ENCODE data around the gene ADGRB3.

ADGRB3 gene

GRCh38 chr6:68634726-68635411 lies at the start of gene ADGRB3:
Gene ADGRB3, plus strand, starts transcription at chr6:68635282. Its CDS starts 3,394 bp downstream, at chr6:68638676.
- no peak for DNase-seq (ENCODE audit: low spot score)

GRCh38 chr6:68593558-68593957 lies 41.5 kb upstream of the ADGRB3 start:
- no peak for DNase-seq (ENCODE audit: low spot score)

GRCh38 chr6:68597642-68598041 lies 37.4 kb upstream of the ADGRB3 start:
- DNase-seq (ENCODE audit: low spot score) = no peak

- DNase-seq (ENCODE audit: low spot score) = no peak
These were observed 19.1 kb upstream of the ADGRB3 start for GRCh38 chr6:68615938-68616337.

GRCh38 chr6:68625998-68626397 lies 9.1 kb upstream of the ADGRB3 start:
- DNase-seq (ENCODE audit: low spot score) = no peak

- DNase-seq (ENCODE audit: low spot score) = no peak
These were observed 6.9 kb upstream of the ADGRB3 start for GRCh38 chr6:68628161-68628560.

DNA sequence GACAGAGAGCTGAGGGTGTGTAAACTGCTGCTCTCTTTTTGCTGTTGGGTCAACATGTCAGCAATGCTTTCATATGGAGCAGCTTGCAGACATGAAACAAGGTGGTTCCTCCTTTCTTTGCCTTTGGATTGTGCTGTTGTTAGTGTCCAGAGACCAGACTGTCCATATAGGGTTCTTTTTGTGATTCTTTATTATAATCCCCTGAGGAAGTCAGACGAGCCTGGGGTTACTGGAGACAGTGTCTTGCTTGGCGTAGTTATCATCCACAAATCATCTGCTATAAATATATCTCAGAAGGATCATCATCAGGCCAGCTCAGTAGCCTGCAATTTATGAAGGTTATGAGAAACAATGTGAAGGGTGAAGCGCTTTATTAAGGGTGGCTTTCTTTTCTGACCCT lies 2.3 kb upstream of the ADGRB3 start:
- no peak for DNase-seq (ENCODE audit: low spot score)

DNA sequence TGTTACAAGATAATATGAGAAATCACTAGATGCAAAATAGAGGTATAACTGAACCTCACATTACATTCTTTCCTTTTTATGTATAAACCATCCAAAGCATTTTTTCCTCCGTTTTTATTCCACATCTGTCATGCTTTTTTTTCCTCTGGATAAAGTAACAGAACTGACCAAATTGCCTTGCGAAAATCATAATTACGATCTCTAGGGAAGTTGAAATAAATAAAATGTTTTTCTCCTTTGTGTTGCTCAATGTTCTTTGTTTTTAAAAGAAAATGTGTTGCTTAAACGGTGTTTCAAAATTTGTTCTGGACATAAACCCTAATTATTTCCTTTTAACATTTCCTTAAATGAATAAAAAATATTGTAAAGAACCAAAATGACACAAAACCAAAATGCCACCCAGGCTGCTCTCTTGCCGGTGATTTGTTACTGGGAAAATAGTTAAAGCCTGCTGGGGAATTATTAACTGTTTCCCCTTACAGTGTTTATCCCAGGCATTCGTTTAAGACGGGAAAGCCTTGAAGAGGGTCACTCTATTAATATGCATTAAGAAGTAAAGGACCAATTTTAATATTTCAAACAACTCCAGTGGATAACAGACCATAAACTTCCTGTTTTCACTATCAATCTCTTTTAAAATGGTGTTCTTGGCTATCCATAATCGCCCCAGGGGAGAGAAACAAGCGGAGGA lies 1.7 kb upstream of the ADGRB3 start:
- no peak for DNase-seq (ENCODE audit: low spot score)

DNA sequence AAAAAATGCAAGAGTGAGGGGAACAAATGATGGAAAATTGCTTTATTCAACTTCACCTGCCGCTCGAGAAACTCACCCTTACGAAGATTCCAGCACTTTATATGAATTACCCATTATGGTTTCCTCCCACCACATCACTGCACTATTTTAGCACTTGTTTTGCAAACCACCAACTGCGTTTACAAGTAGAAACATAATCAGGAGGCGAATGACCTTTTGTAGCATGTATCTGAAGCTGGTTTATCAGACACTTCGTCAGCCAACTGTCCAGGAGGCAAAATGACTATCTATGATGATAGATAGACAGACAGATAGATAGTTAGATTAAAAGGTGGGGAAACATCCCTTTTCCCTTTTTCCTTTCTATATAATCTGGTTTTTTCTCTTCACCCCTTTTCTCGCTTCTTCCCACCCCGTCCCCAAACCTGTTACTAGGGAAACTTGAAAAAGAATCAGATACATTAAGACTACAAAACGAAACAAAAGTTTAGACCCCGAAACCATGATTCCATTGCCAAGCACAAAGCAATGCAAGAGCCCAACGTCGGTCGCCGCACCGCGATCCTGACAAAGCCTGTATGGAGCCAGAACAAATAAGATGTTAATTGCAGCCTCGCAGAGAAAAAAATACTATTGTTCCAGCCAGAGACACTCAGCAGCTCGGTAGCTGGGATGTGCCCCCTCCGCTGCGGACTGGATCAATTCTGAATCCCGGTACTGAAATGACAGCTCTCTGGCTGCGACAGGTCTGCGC lies 933 bp upstream of the ADGRB3 start:
- no peak for DNase-seq (ENCODE audit: low spot score)

DNA sequence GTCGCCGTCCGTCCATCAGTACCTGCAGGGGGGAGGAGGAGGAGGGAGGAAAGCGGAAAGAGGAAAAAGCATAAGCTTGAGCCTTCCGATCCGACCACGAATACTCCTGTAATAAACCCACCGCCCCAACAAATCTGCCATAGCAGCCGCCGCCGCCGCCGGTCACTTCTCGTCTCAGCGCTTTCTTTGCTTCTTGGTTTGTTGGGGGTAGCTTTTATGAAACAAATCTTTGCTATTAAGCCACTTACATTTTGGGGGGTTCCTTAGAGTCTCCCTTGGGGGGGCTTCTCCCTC lies 277 bp downstream of the ADGRB3 start:
- no peak for DNase-seq (ENCODE audit: low spot score)

- no peak for DNase-seq (ENCODE audit: low spot score)
These were observed 828 bp downstream of the ADGRB3 start for GRCh38 chr6:68635706-68636513.

DNA sequence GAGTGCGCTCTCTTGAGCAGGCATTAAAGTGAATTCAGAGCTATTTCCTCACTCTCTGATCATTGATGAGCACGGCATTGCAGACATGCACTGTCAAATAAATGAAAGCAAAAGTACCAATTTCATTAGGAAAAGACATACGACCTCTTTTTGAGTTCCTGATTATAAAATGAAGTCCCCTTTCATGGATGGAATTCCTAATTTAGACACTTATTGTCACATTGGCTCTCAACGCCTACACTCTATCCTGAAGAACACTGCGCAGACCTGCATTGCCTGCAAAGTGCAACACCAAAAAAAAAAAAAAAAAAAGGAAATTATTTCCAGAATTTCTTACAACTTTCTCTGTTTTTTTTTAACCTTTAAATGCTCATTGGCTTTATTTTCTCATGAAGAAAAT lies 1.6 kb downstream of the ADGRB3 start:
- DNase-seq (ENCODE audit: low spot score) = no peak

- DNase-seq (ENCODE audit: low spot score) = no peak
These were observed 2.0 kb downstream of the ADGRB3 start for GRCh38 chr6:68637071-68637470.

DNA sequence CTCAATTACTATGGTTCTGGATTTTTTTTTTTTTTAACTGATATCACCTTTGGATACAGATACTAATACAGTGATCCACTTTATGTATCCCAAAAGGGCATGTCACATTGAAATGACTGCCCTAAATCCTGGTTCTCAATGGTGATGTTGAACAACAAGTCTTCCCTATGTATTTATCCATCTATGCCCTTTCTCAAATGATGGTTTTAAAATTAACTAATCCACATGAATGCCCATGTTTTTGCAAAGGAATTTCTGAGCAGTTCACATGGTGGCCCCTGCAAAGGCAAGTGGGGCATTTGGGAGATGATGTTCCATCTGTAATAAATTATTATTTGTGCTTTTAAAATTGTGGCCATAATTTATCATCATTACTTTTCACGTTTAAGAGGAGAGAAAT lies 2.7 kb downstream of the ADGRB3 start:
- DNase-seq (ENCODE audit: low spot score) = no peak

DNA sequence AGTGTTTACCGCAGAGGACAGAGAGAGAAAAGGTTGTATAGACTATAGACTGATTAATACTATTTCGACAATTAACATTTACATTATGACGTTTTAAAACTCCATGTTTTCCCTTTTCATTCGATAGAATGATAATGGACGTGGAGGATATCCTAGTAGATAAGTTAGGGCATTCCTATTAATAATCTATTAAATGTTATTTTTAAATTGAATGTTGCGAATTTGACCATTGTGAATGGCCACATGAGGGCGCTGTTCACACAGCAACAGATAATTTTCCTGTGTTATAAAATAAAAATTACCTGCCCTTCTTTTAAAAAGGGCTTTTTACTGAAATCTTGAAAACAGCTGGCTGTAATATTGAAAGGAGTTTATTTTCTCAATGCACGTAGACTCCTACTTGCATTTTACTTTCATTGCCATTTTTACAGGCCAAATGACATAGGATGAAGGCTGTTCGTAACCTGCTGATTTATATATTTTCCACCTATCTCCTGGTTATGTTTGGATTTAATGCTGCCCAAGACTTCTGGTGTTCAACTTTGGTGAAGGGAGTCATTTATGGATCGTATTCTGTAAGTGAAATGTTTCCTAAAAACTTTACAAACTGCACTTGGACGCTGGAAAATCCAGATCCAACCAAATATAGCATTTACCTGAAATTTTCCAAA lies 3.3 kb downstream of the ADGRB3 start:
- no peak for DNase-seq (ENCODE audit: low spot score)

- DNase-seq (ENCODE audit: low spot score) = no peak
These were observed 4.1 kb downstream of the ADGRB3 start for GRCh38 chr6:68639211-68639610.

DNA sequence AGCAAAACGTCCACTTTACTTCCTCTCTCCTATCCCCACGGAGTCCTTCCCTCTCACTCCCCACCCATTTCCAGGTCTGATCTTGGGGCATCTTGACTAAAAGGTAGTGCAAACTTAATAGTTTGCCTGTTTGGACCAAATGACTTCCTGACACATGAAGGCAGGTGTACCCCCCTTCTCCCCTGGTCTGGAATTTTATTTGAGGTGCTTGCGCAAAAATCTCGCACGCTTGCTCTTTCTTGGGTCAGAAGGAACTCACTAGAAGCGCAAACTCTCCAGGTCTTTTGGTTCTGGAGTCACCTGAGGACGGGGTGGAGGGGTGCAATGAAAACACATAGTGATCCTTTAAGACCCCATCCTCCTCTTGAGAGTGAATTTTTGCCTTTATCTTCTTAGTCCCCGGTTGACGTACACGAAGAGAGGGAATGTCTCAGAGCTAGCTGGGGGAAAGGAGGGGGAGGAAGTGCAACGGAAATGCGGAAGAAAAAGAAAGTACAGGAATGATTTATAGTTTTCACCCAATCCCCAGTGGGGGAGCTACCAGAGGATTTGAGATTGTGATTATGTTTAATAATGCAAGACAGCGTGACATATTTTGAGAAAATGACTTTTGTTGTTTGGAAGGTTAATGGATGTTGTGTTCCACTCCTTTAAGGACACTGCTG lies 4.9 kb downstream of the ADGRB3 start:
- DNase-seq (ENCODE audit: low spot score) = no peak

- DNase-seq (ENCODE audit: low spot score) = no peak
These were observed 5.4 kb downstream of the ADGRB3 start for GRCh38 chr6:68640491-68640835.

DNA sequence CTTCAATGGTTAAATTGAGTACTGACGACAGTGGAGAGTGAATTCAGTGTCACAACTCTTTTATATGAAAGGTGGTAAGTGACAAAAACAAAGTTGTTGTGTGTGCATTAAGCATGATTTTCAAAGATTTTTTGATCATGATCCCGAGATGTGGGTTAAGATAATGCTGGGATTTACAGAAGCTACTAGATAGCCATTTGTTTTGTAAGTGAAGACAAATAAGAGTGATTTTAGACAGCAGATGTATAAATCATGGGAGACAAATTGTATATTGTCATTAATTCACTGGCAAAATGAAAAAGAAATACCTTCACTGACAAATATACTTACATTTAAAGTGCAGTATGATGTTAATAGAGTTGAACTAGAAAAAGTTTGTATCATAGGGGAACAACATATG lies 6.1 kb downstream of the ADGRB3 start:
- DNase-seq (ENCODE audit: low spot score) = no peak

DNA sequence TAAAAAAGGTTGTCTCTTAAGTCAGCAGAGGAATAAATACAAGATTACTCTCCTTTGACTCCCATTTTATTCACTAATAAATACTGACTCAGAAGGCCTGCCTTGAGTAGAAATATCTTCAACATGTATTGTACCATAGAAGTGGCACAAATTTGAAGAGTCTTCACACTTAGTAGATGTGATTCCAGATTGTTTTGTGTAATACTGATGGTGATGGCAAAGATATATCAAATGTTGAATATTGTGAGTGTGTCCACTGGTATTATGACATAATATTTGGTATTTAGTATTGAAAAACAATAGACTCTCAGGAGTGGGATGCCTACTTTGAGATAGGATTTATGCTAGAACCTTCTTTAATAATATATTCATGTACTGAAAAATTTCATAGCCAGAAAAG lies 7.0 kb downstream of the ADGRB3 start:
- DNase-seq (ENCODE audit: low spot score) = no peak

DNA sequence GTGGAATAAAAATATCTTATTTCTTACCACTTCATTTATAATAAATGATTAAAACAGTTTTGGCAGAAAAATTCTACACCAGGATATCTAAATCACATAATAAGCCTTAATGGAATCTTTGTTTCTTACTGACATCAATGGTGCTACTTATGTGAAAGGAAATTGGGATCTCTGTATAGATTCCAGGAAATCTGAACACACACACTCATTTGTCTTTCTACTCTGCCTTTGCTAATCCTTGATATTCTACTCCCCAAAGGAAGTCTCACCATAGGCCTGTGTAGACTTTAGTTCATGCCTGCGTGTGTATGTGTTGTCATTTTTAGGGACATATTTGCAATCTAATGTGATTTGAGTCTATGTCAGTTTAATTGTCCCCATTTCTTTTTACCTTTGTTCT lies 7.9 kb downstream of the ADGRB3 start:
- no peak for DNase-seq (ENCODE audit: low spot score)

GRCh38 chr6:68649669-68650068 lies 14.6 kb downstream of the ADGRB3 start:
- DNase-seq (ENCODE audit: low spot score) = no peak

Measured in hematopoietic multipotent progenitor cell treated with erythropoietin and hydrocortisone succinate and interleukin-3 and kit ligand, for 17 days (in vitro differentiated cells).